Panc1 (cell line): ENCODE results near the gene SMC3. TPM values are rescaled to one million over a fixed set of nuclear protein-coding genes. Genes with fewer than 3 reads are reported as not detected.

Source experiments
- ATAC-seq: fragments of 200-7000 bp; cut with Tn5 transposase; 2 replicates; pipeline ENCODE4 v1.9.1; 2020; ENCODE audit warnings: mild to moderate bottlenecking, moderate library complexity
- BruUV-seq: library from RNA; stranded (reverse); fragments of 400-500 nt; replicated peaks from 2 replicates; lab custom pipeline; 2021; lab: Mats Ljungman, UMichigan
- CTCF ChIA-PET: fragments of 300-600 bp; sonication (Branson Sonifier 250); formaldehyde crosslinking; loops from one replicate; lab custom pipeline; 2022; ENCODE audit warnings: antibody characterized with exemption; lab: Charles Lee
- POLR2A ChIA-PET: fragments of 300-600 bp; sonication (Branson Sonifier 250); formaldehyde crosslinking; loops from one replicate; lab custom pipeline; 2022; ENCODE audit warnings: antibody characterized with exemption; lab: Charles Lee
- DNase-seq: peaks from one replicate; pipeline ENCODE4 v3.0.0-alpha.2; 2010; ENCODE audit warnings: low read depth, low spot score
- H3K27ac ChIP-seq: 2 replicates; pipeline ENCODE4 v1.5.1; 2011; ENCODE audit warnings: mild to moderate bottlenecking, low read length, inconsistent platforms
- H3K27me3 ChIP-seq: fragments of 200-500 bp; sonication (Bioruptor generic); 2 replicates; pipeline ENCODE4 v1.6.0; 2014; ENCODE audit warnings: low read length, inconsistent platforms; ENCODE audit not compliant: control insufficient read depth, insufficient read depth
- H3K36me3 ChIP-seq: fragments of 200-500 bp; sonication (Bioruptor generic); 2 replicates; pipeline ENCODE4 v1.5.1; 2014; ENCODE audit warnings: inconsistent platforms, mild to moderate bottlenecking, low read length, moderate library complexity; ENCODE audit not compliant: control insufficient read depth, insufficient read depth
- H3K4me1 ChIP-seq: 2 replicates; pipeline ENCODE4 v1.5.1; 2011; ENCODE audit warnings: inconsistent platforms, mild to moderate bottlenecking, low read length, moderate library complexity; ENCODE audit not compliant: control insufficient read depth, insufficient read depth
- H3K4me3 ChIP-seq, 2 experiments: 2 replicates each; pipeline ENCODE4 v1.5.1; 2011 to 2012; ENCODE audit warnings: low read depth in 2 of 2, low read length in 2 of 2, mild to moderate bottlenecking in 2 of 2, inconsistent platforms in 1 of 2, moderate library complexity in 1 of 2
- H3K9me3 ChIP-seq: fragments of 200-500 bp; sonication (Bioruptor generic); 2 replicates; pipeline ENCODE4 v1.5.1; 2014; ENCODE audit warnings: low read depth, mild to moderate bottlenecking, inconsistent platforms, low read length, moderate library complexity; ENCODE audit not compliant: control insufficient read depth, insufficient read depth
- CTCF ChIP-seq: fragments of 450-650 bp; IDR thresholded peaks from 2 replicates; pipeline ENCODE4 v1.5.1; 2017; ENCODE audit warnings: mild to moderate bottlenecking
- POLR2AphosphoS5 ChIP-seq: IDR thresholded peaks from 2 replicates; pipeline ENCODE4 v1.6.1; 2012; ENCODE audit warnings: mild to moderate bottlenecking, low read depth, low read length, moderate library complexity
- REST ChIP-seq, 2 experiments: IDR thresholded peaks; 2 replicates each; pipeline ENCODE4 v1.6.1; 2011 to 2012; ENCODE audit warnings: low read depth in 2 of 2, control low read depth in 1 of 2, low read length in 1 of 2, mild to moderate bottlenecking in 1 of 2, moderate library complexity in 1 of 2; ENCODE audit not compliant: insufficient read depth in 1 of 2
- SIN3A ChIP-seq: IDR thresholded peaks from 2 replicates; pipeline ENCODE4 v1.6.1; 2012; ENCODE audit warnings: low read depth, mild to moderate bottlenecking, low read length, moderate library complexity, borderline replicate concordance; ENCODE audit not compliant: insufficient read depth
- TCF7L2 ChIP-seq: IDR thresholded peaks from 2 replicates; pipeline ENCODE4 v1.6.1; 2011; ENCODE audit warnings: mild to moderate bottlenecking, low read depth, low read length, inconsistent platforms
- in situ Hi-C: cut with HindIII; loops from 2 replicates; pipeline ENCODE4 v1.10.0; 2016; ENCODE audit warnings: low sequenced_read_pairs, low pct_unique_long_range_greater_than_20kb
- intact Hi-C: fragments of 100-400 bp; cut with micrococcal nuclease; formaldehyde crosslinking; loops from one replicate; pipeline ENCODE4 v1.10.0; 2022; ENCODE audit not compliant: unreplicated experiment
- total RNA-seq: library from RNA; stranded (reverse); gene quantifications from one replicate; pipeline ENCODE4 v1.2.1, GENCODE V29; 2021; ENCODE audit not compliant: unreplicated experiment

SMC3 gene
- total RNA-seq, 1 experiment from 2014 or later, result 71.2 TPM

- no TSS peak for BruUV-seq
- Histone ChIP-seq H3K4me1 (no peaks in the 10 kb centered on the region), H3K27ac (no peak overlapping the region), H3K4me3 (no peak overlapping the region), H3K9me3 (no peaks in the 10 kb centered on the region), H3K36me3 (no peaks in the 10 kb centered on the region), H3K27me3 (no peaks in the 10 kb centered on the region; the same call in 1 of the 2 replicates)
- POLR2A ChIA-PET, result no interaction called here
- in situ Hi-C loops (no loop called here), intact Hi-C loops (no loop called here)
- ATAC-seq (no peak), DNase-seq (no peak)
- CTCF ChIA-PET, result interaction anchor here (0.6 kb wide), 1 partner anchor 69 kb away, joined by 3 read pairs; no protein-coding TSS in a partner anchor
- no peak for TF ChIP-seq TCF7L2
- TF ChIP-seq SIN3A, result no peak
- no peak for TF ChIP-seq POLR2AphosphoS5
- TF ChIP-seq CTCF, result no peak
Observed at GRCh38 chr10:110625356-110625894, 57.9 kb downstream of the SMC3 start.

DNA sequence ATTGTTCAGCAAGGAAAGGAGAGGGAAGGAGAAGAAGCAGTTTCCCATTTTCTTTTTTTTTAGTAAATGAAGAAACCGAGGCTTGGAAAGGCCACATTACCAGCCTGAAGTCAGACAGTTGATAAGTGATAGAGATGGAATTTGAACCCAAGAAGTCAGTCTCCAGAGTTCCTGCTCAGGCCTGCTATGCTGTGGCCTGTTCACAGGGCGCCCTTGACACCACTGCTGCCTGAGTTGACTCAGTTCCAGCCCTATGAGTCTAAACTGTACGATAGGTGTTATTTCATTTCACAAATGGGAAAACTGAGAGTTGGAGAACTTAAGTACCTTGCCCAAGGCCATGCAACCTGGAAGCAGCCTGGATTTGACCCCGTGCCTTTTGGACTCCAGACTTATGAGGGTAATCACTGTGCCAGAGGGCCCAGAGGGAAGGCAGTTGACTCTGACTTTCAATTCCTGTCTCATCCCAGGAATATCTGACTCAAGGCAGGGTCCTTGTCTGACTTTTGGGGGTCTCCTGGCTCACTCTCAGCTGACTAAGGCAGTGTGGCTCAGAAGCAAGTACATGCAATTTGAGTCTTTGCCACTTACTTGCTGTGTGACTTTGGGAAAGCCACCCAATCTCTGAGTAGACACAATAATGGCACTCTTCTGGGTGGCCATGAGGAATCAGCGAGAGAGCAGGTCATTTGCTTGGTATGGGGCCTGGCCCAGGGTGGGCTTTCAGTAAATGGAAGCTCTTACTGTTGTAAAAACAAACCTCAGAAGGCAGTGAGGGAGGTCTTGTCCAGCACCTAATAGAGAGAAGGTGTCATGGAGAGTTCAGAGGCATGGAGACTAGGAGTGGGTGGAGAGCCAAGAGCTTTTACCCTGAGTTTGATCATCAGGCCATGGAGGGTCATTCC lies 58.7 kb downstream of the SMC3 start:
- Histone ChIP-seq H3K36me3 (no peaks in the 10 kb centered on the region), H3K27me3 (no peaks in the 10 kb centered on the region; the same call in 1 of the 2 replicates), H3K4me1 (no peaks in the 10 kb centered on the region), H3K9me3 (no peaks in the 10 kb centered on the region), H3K27ac (no peak overlapping the region), H3K4me3 (no peak overlapping the region)
- ChIA-PET CTCF (no interaction called here), POLR2A (interaction anchor here (0.6 kb wide), 1 partner anchor 217 kb away, joined by 3 read pairs; no protein-coding TSS in a partner anchor)
- TF ChIP-seq REST (IDR thresholded peaks at IDR 0.05; ENCODE audit: insufficient read depth in 1 of 2, low read depth in 2 of 2, low read length in 1 of 2), result no peak
- TF ChIP-seq CTCF, result no peak
- TF ChIP-seq TCF7L2, result no peak
- no peak for TF ChIP-seq POLR2AphosphoS5
- no peak for TF ChIP-seq SIN3A
- intact Hi-C loops, result no loop called here
- in situ Hi-C loops, result no loop called here
- no peak for DNase-seq
- no peak for ATAC-seq
- no TSS peak for BruUV-seq
